GM18502 (cell line): ENCODE results near the gene SFSWAP.
"Not testable (repeated sequence)": the region's sequence is repeated elsewhere in the genome, so short reads cannot be mapped to it uniquely, and the experiment has no call there.

Source experiments
- ATAC-seq: cut with Tn5 transposase; IDR thresholded peaks from one replicate; pipeline ENCODE4 v1.9.1; 2021; ENCODE audit warnings: mild to moderate bottlenecking; ENCODE audit not compliant: unreplicated experiment, poor library complexity

SFSWAP gene

GRCh38 chr12:131678389-131679181 is 32.3 kb upstream of the SFSWAP start:
- not testable (repeated sequence) for ATAC-seq

GRCh38 chr12:131679186-131679585 is 31.7 kb upstream of the SFSWAP start:
- ATAC-seq: not testable (repeated sequence)

- ATAC-seq: not testable (repeated sequence)
Measured at GRCh38 chr12:131679816-131680215, 31.1 kb upstream of the SFSWAP start.

- ATAC-seq: not testable (repeated sequence)
Measured at GRCh38 chr12:131680392-131681256, 30.3 kb upstream of the SFSWAP start.

GRCh38 chr12:131681257-131681620 is 29.7 kb upstream of the SFSWAP start:
- ATAC-seq: no peak

GRCh38 chr12:131681746-131682509 is 29.0 kb upstream of the SFSWAP start:
- ATAC-seq: peak; percentile 100

GRCh38 chr12:131682510-131682895 is 28.4 kb upstream of the SFSWAP start:
- ATAC-seq: no peak

- ATAC-seq: no peak
Measured at GRCh38 chr12:131683266-131684014, 27.4 kb upstream of the SFSWAP start.

- no peak for ATAC-seq
Measured at GRCh38 chr12:131684015-131684725, 26.7 kb upstream of the SFSWAP start.

GRCh38 chr12:131687346-131688125 is 23.4 kb upstream of the SFSWAP start:
- no peak for ATAC-seq

GRCh38 chr12:131688131-131688844 is 22.6 kb upstream of the SFSWAP start:
- ATAC-seq: no peak

- ATAC-seq: no peak
Measured at GRCh38 chr12:131688845-131689154, 22.1 kb upstream of the SFSWAP start.

GRCh38 chr12:131690320-131690719 is 20.6 kb upstream of the SFSWAP start:
- ATAC-seq: no peak

- no peak for ATAC-seq
Measured at GRCh38 chr12:131692431-131692830, 18.5 kb upstream of the SFSWAP start.

- ATAC-seq: no peak
Measured at GRCh38 chr12:131693149-131693548, 17.7 kb upstream of the SFSWAP start.

GRCh38 chr12:131694116-131694838 is 16.6 kb upstream of the SFSWAP start:
- ATAC-seq: no peak

- ATAC-seq: no peak
Measured at GRCh38 chr12:131695968-131696367, 14.9 kb upstream of the SFSWAP start.

- no peak for ATAC-seq
Measured at GRCh38 chr12:131698286-131698685, 12.6 kb upstream of the SFSWAP start.
